ENCODE measurements around the gene FOSL2. TPM values are rescaled to one million over a fixed set of nuclear protein-coding genes. Genes with fewer than 3 reads are reported as not detected.

Gene FOSL2
- total RNA-seq, 1 donor from 2014 or later = 1.3 TPM

GRCh38 chr2:28415010-28415409 is 22.4 kb downstream of the FOSL2 start:
- no peaks in the 10 kb centered on the region for H4K20me1 ChIP-seq (ENCODE audit: low read depth)

GRCh38 chr2:28415715-28416114 is 23.1 kb downstream of the FOSL2 start:
- no peaks in the 10 kb centered on the region for H4K20me1 ChIP-seq (ENCODE audit: low read depth)
- no peaks in the 10 kb centered on the region for H3K27me3 ChIP-seq
- H3K27ac ChIP-seq = no peak overlapping the region
- peaks cover 9% of the 10 kb centered on the region for H3K4me1 Mint-ChIP-seq
- H3K36me3 ChIP-seq = no peaks in the 10 kb centered on the region
- peaks cover 5% of the 10 kb centered on the region for H3K36me3 Mint-ChIP-seq
- no peaks in the 10 kb centered on the region for H3K9me3 Mint-ChIP-seq
- H3K4me3 ChIP-seq = no peak overlapping the region
- H3K4me3 Mint-ChIP-seq = no peak overlapping the region
- DNase-seq (ENCODE audit: low spot score) = no peak
- no peaks in the 10 kb centered on the region for H3K9me3 ChIP-seq (ENCODE audit: low read depth)
- no peak overlapping the region for H3K27ac Mint-ChIP-seq
- H3K27me3 Mint-ChIP-seq (ENCODE audit: insufficient read depth, low read depth) = peaks cover 5% of the 10 kb centered on the region
- TF ChIP-seq CTCF (IDR thresholded peaks at IDR 0.05) = no peak
- TF ChIP-seq EZH2 (IDR thresholded peaks at IDR 0.05) = no peak
- no peak for TF ChIP-seq EZH2phosphoT487 (IDR thresholded peaks at IDR 0.05)
- no peak overlapping the region for H2AFZ ChIP-seq (replicated peaks)
- H3F3A ChIP-seq (ENCODE audit: low read depth) = no peaks in the 10 kb centered on the region
- H3K4me2 ChIP-seq = no peak overlapping the region
- no peaks in the 10 kb centered on the region for H3K79me2 ChIP-seq (ENCODE audit: low read depth)
- no peak overlapping the region for H3K9ac ChIP-seq
- peaks cover 7% of the 10 kb centered on the region for H3K4me1 ChIP-seq

More at GRCh38 chr2:28415010-28415409, 22.4 kb downstream of the FOSL2 start:
- peaks cover 5% of the 10 kb centered on the region for H3K36me3 Mint-ChIP-seq
- Histone ChIP-seq H3K4me2 (no peak overlapping the region), H3F3A (ENCODE audit: low read depth) (no peaks in the 10 kb centered on the region), H3K4me3 (no peak overlapping the region), H3K79me2 (ENCODE audit: low read depth) (no peaks in the 10 kb centered on the region), H3K36me3 (no peaks in the 10 kb centered on the region), H3K27ac (no peak overlapping the region), H3K9ac (no peak overlapping the region), H3K4me1 (peaks cover 7% of the 10 kb centered on the region), H2AFZ (replicated peaks) (no peak overlapping the region), H3K9me3 (ENCODE audit: low read depth) (no peaks in the 10 kb centered on the region), H3K27me3 (no peaks in the 10 kb centered on the region)
- H3K9me3 Mint-ChIP-seq = no peaks in the 10 kb centered on the region
- H3K4me3 Mint-ChIP-seq = no peak overlapping the region
- peaks cover 5% of the 10 kb centered on the region for H3K27me3 Mint-ChIP-seq (ENCODE audit: insufficient read depth, low read depth)
- no peak for TF ChIP-seq CTCF (IDR thresholded peaks at IDR 0.05)
- TF ChIP-seq EZH2phosphoT487 (IDR thresholded peaks at IDR 0.05) = no peak
- TF ChIP-seq EZH2 (IDR thresholded peaks at IDR 0.05) = no peak
- DNase-seq (ENCODE audit: low spot score) = no peak
- H3K4me1 Mint-ChIP-seq = peaks cover 10% of the 10 kb centered on the region
- H3K27ac Mint-ChIP-seq = no peak overlapping the region

- no peaks in the 10 kb centered on the region for H3K79me2 ChIP-seq (ENCODE audit: low read depth)
- no peak overlapping the region for H3K4me3 ChIP-seq
- H3K9me3 ChIP-seq (ENCODE audit: low read depth) = no peaks in the 10 kb centered on the region
- Mint-ChIP-seq H3K27me3 (ENCODE audit: insufficient read depth, low read depth) (peaks cover 3% of the 10 kb centered on the region), H3K4me1 (peaks cover 3% of the 10 kb centered on the region), H3K36me3 (peaks cover 1% of the 10 kb centered on the region), H3K27ac (no peak overlapping the region), H3K4me3 (no peak overlapping the region), H3K9me3 (no peaks in the 10 kb centered on the region)
- DNase-seq (ENCODE audit: low spot score) = no peak
- no peak overlapping the region for H3K9ac ChIP-seq
- no peaks in the 10 kb centered on the region for H3K36me3 ChIP-seq
- H3K27me3 ChIP-seq = no peaks in the 10 kb centered on the region
- TF ChIP-seq EZH2phosphoT487 (IDR thresholded peaks at IDR 0.05) (no peak), EZH2 (IDR thresholded peaks at IDR 0.05) (no peak), CTCF (IDR thresholded peaks at IDR 0.05) (no peak)
- no peaks in the 10 kb centered on the region for H4K20me1 ChIP-seq (ENCODE audit: low read depth)
- no peak overlapping the region for H2AFZ ChIP-seq (replicated peaks)
- H3F3A ChIP-seq (ENCODE audit: low read depth) = no peaks in the 10 kb centered on the region
- peaks cover 2% of the 10 kb centered on the region for H3K4me1 ChIP-seq
- H3K27ac ChIP-seq = no peak overlapping the region
- H3K4me2 ChIP-seq = no peak overlapping the region
These were observed 26.3 kb downstream of the FOSL2 start for GRCh38 chr2:28419003-28419402.
